ENCODE data around the gene ARL13A. TPM values are rescaled to one million over a fixed set of nuclear protein-coding genes. Genes with fewer than 3 reads are reported as not detected.
"Not testable (repeated sequence)": the region's sequence is repeated elsewhere in the genome, so short reads cannot be mapped to it uniquely, and the experiment has no call there.

The ARL13A gene
- total RNA-seq, 1 donor from 2014 or later, result not detected

DNA sequence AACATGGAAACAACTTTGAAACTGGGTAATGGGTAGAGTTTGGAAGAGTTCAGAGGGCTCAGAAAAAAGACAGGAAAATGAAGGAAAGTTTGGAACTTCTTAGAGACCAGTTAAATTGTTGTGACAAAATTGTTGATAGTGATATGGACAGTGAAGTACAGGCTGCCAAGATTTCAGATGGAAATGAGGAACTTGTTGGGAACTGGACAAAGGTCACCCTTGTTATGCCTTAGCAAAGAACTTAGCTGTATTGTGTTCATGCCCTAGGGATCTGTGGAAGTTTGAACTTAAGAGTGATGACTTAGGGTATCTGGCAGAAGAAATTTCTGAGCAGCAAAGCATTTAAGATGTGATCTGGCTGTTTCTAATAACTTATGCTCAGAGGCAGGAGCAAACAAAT lies 5.1 kb upstream of the ARL13A start:
- no peaks in the 10 kb centered on the region for H3K27me3 Mint-ChIP-seq (ENCODE audit: low read depth)

DNA sequence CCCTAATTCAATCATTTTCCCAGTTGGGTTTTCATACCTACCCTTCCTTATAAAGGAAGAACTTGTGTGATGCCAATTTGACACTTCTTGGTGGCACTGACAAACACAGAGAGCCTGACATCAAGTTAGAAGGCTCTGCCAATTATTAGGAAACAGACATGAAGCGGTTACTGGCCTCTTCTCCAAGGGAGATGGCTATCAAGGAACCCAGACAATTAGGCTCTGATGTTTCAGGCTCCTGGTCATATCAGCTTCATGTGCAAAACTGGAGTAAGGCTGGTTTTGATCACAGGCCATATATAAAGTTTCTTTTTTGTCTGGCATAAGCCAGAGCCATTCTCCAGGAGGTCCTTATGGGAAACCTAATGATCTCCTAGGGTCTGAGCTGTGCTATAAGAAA lies 428 bp downstream of the ARL13A start:
- H3K4me1 Mint-ChIP-seq (ENCODE audit: low read depth), result no peaks in the 10 kb centered on the region
- DNase-seq (ENCODE audit: low spot score), result no peak
- no peaks in the 10 kb centered on the region for H3K9me3 Mint-ChIP-seq
- H3K36me3 Mint-ChIP-seq (ENCODE audit: low read depth), result no peaks in the 10 kb centered on the region
- no peak overlapping the region for H3K4me3 Mint-ChIP-seq (ENCODE audit: low read depth)
- no peaks in the 10 kb centered on the region for H3K27me3 Mint-ChIP-seq (ENCODE audit: low read depth)
- intact Hi-C loops (cut with micrococcal nuclease), result no loop called here
- H3K27ac Mint-ChIP-seq, result no peak overlapping the region

More for the DNA sequence above, 5.1 kb upstream of the ARL13A start:
- Mint-ChIP-seq H3K9me3 (no peaks in the 10 kb centered on the region), H3K27ac (no peak overlapping the region), H3K36me3 (ENCODE audit: low read depth) (no peaks in the 10 kb centered on the region), H3K4me3 (ENCODE audit: low read depth) (no peak overlapping the region), H3K4me1 (ENCODE audit: low read depth) (no peaks in the 10 kb centered on the region)
- intact Hi-C loops (cut with micrococcal nuclease), result no loop called here
- no peak for DNase-seq (ENCODE audit: low spot score)

GRCh38 chrX:100973411-100973810 lies 3.9 kb downstream of the ARL13A start:
- intact Hi-C loops (cut with micrococcal nuclease), result no loop called here
- Mint-ChIP-seq H3K27me3 (ENCODE audit: low read depth) (no peaks in the 10 kb centered on the region), H3K4me1 (ENCODE audit: low read depth) (no peaks in the 10 kb centered on the region), H3K27ac (no peak overlapping the region), H3K36me3 (ENCODE audit: low read depth) (no peaks in the 10 kb centered on the region), H3K4me3 (ENCODE audit: low read depth) (no peak overlapping the region), H3K9me3 (no peaks in the 10 kb centered on the region)
- no peak for DNase-seq (ENCODE audit: low spot score)

DNA sequence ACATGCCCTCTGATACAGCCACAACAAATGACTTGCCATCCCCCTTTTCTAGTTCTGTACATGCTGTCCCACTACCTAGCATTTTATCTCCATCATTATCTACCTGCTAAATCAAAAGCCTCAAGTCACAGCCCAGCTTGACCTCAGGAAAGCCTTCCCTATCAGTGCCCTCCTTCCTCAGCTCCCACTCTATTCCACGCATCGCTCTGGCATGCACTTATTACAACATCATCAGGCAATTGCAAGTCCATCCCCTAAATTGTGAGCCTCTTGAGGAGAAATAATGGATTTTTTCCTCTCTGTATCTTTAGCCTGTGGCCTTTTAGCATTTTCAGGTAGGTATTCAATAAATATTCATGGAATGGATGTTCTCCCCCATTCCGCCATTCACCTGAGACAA lies 5.7 kb downstream of the ARL13A start:
- H3K36me3 Mint-ChIP-seq (ENCODE audit: low read depth), result peaks cover 4% of the 10 kb centered on the region
- no peaks in the 10 kb centered on the region for H3K9me3 Mint-ChIP-seq
- no peak overlapping the region for H3K4me3 Mint-ChIP-seq (ENCODE audit: low read depth)
- no peak overlapping the region for H3K27ac Mint-ChIP-seq
- no peaks in the 10 kb centered on the region for H3K4me1 Mint-ChIP-seq (ENCODE audit: low read depth)
- DNase-seq (ENCODE audit: low spot score), result no peak
- intact Hi-C loops (cut with micrococcal nuclease), result no loop called here
- no peaks in the 10 kb centered on the region for H3K27me3 Mint-ChIP-seq (ENCODE audit: low read depth)

DNA sequence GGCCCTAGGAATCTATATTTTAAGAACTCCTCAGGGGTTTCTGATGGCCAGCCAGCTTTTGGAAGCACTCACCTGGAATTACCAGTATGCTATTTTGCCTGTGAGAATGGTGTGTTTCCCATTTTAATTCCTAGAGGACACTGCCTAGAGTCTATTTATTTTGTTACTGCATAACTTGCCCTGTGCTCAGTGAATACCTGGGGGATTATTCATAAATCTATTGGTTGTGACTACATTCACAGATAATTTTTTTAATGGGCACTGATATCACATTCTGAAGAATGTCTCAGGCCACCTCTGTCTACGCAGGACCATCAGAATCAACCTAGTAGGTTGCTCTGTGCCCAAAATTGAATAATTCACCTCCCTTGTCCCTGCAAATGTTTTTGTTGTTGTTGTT lies 6.7 kb downstream of the ARL13A start:
- Mint-ChIP-seq H3K9me3 (no peaks in the 10 kb centered on the region), H3K27ac (no peak overlapping the region), H3K4me1 (ENCODE audit: low read depth) (no peaks in the 10 kb centered on the region), H3K4me3 (ENCODE audit: low read depth) (no peak overlapping the region), H3K27me3 (ENCODE audit: low read depth) (no peaks in the 10 kb centered on the region), H3K36me3 (ENCODE audit: low read depth) (peaks cover 4% of the 10 kb centered on the region)
- intact Hi-C loops (cut with micrococcal nuclease), result no loop called here
- no peak for DNase-seq (ENCODE audit: low spot score)

DNA sequence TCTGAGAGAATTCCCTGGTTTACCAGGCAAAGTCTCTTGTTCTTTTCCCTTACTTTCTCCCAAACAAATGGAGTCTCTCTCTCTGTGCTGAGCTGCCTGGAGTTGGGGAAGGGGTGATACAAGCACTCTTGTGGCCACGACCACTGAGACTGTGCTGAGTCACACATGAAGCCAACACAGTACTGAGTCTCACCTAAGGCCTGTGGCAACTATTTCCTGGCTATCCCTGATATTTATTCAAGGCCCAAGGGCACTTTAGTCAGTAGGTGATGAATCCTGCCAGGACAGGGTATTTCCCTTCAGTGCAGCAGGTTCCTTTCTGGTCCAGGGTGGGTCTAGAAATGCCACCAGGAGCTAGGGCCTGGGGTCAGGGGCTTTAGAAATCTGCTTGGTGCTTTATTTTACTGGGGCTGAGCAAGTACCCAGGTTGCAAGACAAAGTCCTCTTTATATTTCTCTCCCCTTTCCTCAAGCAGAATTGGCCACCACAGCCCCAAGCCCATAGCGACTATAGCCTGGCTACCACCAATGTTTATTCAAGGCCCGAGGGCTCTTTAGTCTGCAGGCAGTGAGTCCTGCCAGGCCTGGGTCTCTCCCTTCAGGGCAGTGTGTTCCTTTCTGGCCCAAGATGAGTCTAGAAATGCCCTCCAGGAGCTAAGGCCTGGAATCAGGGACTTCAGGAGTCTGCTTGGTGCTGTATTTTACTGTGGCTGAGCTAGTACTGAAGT lies 10.5 kb downstream of the ARL13A start:
- DNase-seq (ENCODE audit: low spot score), result no peak
- intact Hi-C loops (cut with micrococcal nuclease), result no loop called here
- Mint-ChIP-seq H3K36me3 (ENCODE audit: low read depth) (peaks cover 4% of the 10 kb centered on the region), H3K27ac (no peak overlapping the region), H3K4me1 (ENCODE audit: low read depth) (no peaks in the 10 kb centered on the region), H3K27me3 (ENCODE audit: low read depth) (no peaks in the 10 kb centered on the region), H3K9me3 (no peaks in the 10 kb centered on the region), H3K4me3 (ENCODE audit: low read depth) (no peak overlapping the region)

DNA sequence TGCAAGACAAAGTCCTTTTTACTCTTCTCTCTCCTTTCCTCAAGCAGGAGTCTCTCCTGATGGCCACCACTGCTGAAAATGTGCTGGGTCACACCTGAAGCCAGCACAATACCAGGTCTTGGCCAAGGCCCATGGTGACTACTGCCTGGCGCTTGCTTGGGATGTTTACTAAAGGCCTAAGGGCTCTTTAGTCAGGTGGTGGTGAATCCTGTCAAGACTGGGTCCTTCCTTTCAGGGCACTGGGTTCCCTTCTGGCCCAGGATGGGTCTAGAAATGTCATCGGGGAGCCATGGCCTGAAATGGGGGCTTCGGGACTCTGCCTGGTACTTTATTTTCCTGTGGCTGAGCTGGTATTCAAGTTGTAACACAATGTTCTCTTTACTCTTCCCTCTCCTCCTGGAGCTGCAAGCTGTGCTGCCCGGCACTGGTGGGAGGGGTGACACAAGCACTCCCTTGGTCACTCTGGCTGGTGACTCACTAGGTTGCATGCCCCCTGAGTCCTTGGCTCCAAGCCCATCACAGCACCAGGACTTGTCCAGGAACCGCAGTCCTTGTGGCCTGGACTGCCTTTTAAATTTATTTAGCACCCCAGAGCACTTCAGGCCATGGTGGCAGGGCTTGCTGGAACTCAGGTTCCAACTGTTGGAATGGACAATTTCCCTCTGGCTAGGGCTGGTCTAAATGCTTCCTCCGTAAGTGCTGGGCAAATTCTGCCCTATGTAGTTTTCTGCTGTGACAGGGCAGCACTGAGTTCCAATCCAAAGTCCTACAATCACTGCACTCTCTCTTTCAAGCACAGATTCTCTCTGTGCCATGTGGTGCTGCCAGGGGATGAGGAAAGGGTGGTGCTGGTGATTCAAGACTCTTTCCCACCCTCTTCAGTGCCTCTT lies 11.3 kb downstream of the ARL13A start:
- H3K4me1 Mint-ChIP-seq (ENCODE audit: low read depth), result no peaks in the 10 kb centered on the region
- intact Hi-C loops (cut with micrococcal nuclease), result no loop called here
- H3K27ac Mint-ChIP-seq, result no peak overlapping the region
- H3K4me3 Mint-ChIP-seq (ENCODE audit: low read depth), result no peak overlapping the region
- no peaks in the 10 kb centered on the region for H3K9me3 Mint-ChIP-seq
- no peak for DNase-seq (ENCODE audit: low spot score)
- H3K36me3 Mint-ChIP-seq (ENCODE audit: low read depth), result peaks cover 4% of the 10 kb centered on the region
- no peaks in the 10 kb centered on the region for H3K27me3 Mint-ChIP-seq (ENCODE audit: low read depth)

- H3K27ac Mint-ChIP-seq; DNase-seq (ENCODE audit: low spot score); H3K4me3 Mint-ChIP-seq (ENCODE audit: low read depth); H3K27me3 Mint-ChIP-seq (ENCODE audit: low read depth); intact Hi-C loops (cut with micrococcal nuclease); H3K9me3 Mint-ChIP-seq; H3K4me1 Mint-ChIP-seq (ENCODE audit: low read depth); H3K36me3 Mint-ChIP-seq (ENCODE audit: low read depth): not testable (repeated sequence)
Observed at GRCh38 chrX:100981498-100981845, 12.0 kb downstream of the ARL13A start.

DNA sequence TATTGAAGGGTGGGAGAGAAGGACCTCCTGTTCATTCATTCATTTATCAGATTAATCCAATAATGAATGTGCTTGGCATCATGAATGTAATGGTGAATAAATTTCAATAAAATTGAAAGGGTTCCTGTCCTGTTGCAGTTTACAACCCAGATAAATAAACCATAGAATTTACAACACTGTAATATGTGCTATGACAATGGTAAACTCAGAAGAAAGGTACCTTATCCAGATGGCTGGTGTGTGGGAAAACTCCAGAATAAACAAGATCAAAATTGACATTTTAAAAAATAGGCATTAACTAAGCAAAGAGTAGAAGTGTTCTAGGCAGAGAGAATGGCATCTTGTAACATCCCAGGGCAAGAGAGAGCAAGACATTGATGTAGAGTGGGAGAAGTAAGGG lies 15.3 kb downstream of the ARL13A start:
- intact Hi-C loops (cut with micrococcal nuclease), result no loop called here
- H3K4me1 Mint-ChIP-seq (ENCODE audit: low read depth), result no peaks in the 10 kb centered on the region
- H3K36me3 Mint-ChIP-seq (ENCODE audit: low read depth), result peaks cover 3% of the 10 kb centered on the region

GRCh38 chrX:100990139-100990538 lies 20.6 kb downstream of the ARL13A start:
- no peaks in the 10 kb centered on the region for H3K9me3 Mint-ChIP-seq
- H3K4me1 Mint-ChIP-seq (ENCODE audit: low read depth), result peaks cover 11% of the 10 kb centered on the region
- H3K27ac Mint-ChIP-seq, result no peak overlapping the region
- DNase-seq (ENCODE audit: low spot score), result no peak
- H3K27me3 Mint-ChIP-seq (ENCODE audit: low read depth), result no peaks in the 10 kb centered on the region
- H3K36me3 Mint-ChIP-seq (ENCODE audit: low read depth), result peaks cover 10% of the 10 kb centered on the region
- intact Hi-C loops (cut with micrococcal nuclease), result loop anchor here (10.0 kb wide), 1 partner anchor 165 kb away; the partner anchor contains the start of gene CSTF2
- no peak overlapping the region for H3K4me3 Mint-ChIP-seq (ENCODE audit: low read depth)

More for the DNA sequence above, 15.3 kb downstream of the ARL13A start:
- Mint-ChIP-seq H3K9me3 (no peaks in the 10 kb centered on the region), H3K27me3 (ENCODE audit: low read depth) (no peaks in the 10 kb centered on the region), H3K4me3 (ENCODE audit: low read depth) (no peak overlapping the region), H3K27ac (no peak overlapping the region)
- DNase-seq (ENCODE audit: low spot score), result no peak

GRCh38 chrX:100994352-100995281 lies 25.1 kb downstream of the ARL13A start:
- Mint-ChIP-seq H3K4me3 (ENCODE audit: low read depth) (peak overlapping the region; percentile 17), H3K9me3 (no peaks in the 10 kb centered on the region), H3K4me1 (ENCODE audit: low read depth) (peaks cover 16% of the 10 kb centered on the region), H3K27ac (peak overlapping the region; percentile 63), H3K36me3 (ENCODE audit: low read depth) (peaks cover 18% of the 10 kb centered on the region), H3K27me3 (ENCODE audit: low read depth) (no peaks in the 10 kb centered on the region)
- DNase-seq (ENCODE audit: low spot score), result no peak
- intact Hi-C loops (cut with micrococcal nuclease), result loop anchor here (2.0 to 10.0 kb wide), 2 partner anchors 66 to 170 kb away; partner anchors contain the start of genes CSTF2 and XKRX

- DNase-seq (ENCODE audit: low spot score), result no peak
- intact Hi-C loops (cut with micrococcal nuclease), result loop anchor here (2.0 to 10.0 kb wide), 2 partner anchors 67 to 171 kb away; partner anchors contain the start of genes CSTF2 and XKRX
- H3K4me3 Mint-ChIP-seq (ENCODE audit: low read depth), result peak overlapping the region; percentile 17
- H3K4me1 Mint-ChIP-seq (ENCODE audit: low read depth), result peaks cover 16% of the 10 kb centered on the region
- no peaks in the 10 kb centered on the region for H3K27me3 Mint-ChIP-seq (ENCODE audit: low read depth)
- peak overlapping the region; percentile 63 for H3K27ac Mint-ChIP-seq
- no peaks in the 10 kb centered on the region for H3K9me3 Mint-ChIP-seq
- peaks cover 14% of the 10 kb centered on the region for H3K36me3 Mint-ChIP-seq (ENCODE audit: low read depth)
Observed at GRCh38 chrX:100995469-100995868, 26.0 kb downstream of the ARL13A start.
